Small intestine (tissue), 7 donors: ENCODE measurements around the gene AKAP6. TPM values are rescaled to one million over a fixed set of nuclear protein-coding genes. Genes with fewer than 3 reads are reported as not detected.

ENCODE experiments used
- DNase-seq, 2 donors: peaks; one replicate each; pipeline versions ENCODE4 v3.0.0 to v3.0.0-alpha.2; 2013
- FAIRE-seq: peaks from 2 replicates; lab custom pipeline; 2012; peaks lifted over from hg19 to GRCh38; lab: Jason Lieb, UNC
- H3K27ac ChIP-seq, 3 donors: one replicate each; pipeline ENCODE4 v1.5.1; 2013; ENCODE audit warnings: low read length in 2 of 3, mild to moderate bottlenecking in 2 of 3, control low read depth in 1 of 3, inconsistent platforms in 1 of 3, low read depth in 1 of 3, moderate library complexity in 1 of 3
- H3K27me3 ChIP-seq, 3 donors: one replicate each; pipeline ENCODE4 v1.6.1; 2013; ENCODE audit warnings: low read length in 3 of 3, inconsistent platforms in 1 of 3; ENCODE audit not compliant: control insufficient read depth in 3 of 3, insufficient read depth in 3 of 3
- H3K36me3 ChIP-seq, 3 donors: one replicate each; pipeline ENCODE4 v1.6.1; 2013; ENCODE audit warnings: low read length in 3 of 3, inconsistent platforms in 1 of 3, low read depth in 1 of 3, mild to moderate bottlenecking in 1 of 3, moderate library complexity in 1 of 3; ENCODE audit not compliant: control insufficient read depth in 3 of 3, insufficient read depth in 2 of 3
- H3K4me1 ChIP-seq, 3 donors: one replicate each; pipeline ENCODE4 v1.6.1; 2013; ENCODE audit warnings: low read length in 2 of 3, inconsistent platforms in 1 of 3, low read depth in 1 of 3, mild to moderate bottlenecking in 1 of 3, moderate library complexity in 1 of 3; ENCODE audit not compliant: control insufficient read depth in 3 of 3, insufficient read depth in 2 of 3
- H3K4me3 ChIP-seq, 3 donors: one replicate each; pipeline ENCODE4 v1.5.1; 2013; ENCODE audit warnings: low read length in 3 of 3, control low read depth in 1 of 3, inconsistent platforms in 1 of 3, low read depth in 1 of 3, mild to moderate bottlenecking in 1 of 3, moderate library complexity in 1 of 3
- H3K9me3 ChIP-seq, 2 donors: one replicate each; pipeline ENCODE4 v1.6.1; 2013; ENCODE audit warnings: low read depth in 1 of 2, low read length in 1 of 2; ENCODE audit not compliant: control insufficient read depth in 2 of 2, insufficient read depth in 1 of 2
- WGBS, 3 donors: extraction: QIAGEN DNeasy Blood & Tissue Kit; methylation state at CpG; one replicate each; pipeline ENCODE4 v1.1.7; 2013; 5-methylcytosine and 5-hydroxymethylcytosine counted together
- polyA plus RNA-seq, 4 donors: library from polyadenylated mRNA; stranded (reverse) in 3 of 4; unstranded in 1 of 4; fragments of 200-250 nt in 3 of 4; fragments of 120-200 nt in 1 of 4; gene quantifications; one replicate each; pipeline versions ENCODE4 v1.2.1 to v1.2.3, GENCODE V29; 2013
- donor health status: healthy with polysubstance abuse.
- donor health status: control.
- donor health status: control.
- donor health status: Bipolar disorder and iron deficiency.
- donor health status: healthy.

Gene AKAP6
- polyA plus RNA-seq, 4 donors: 0.45 to 3.6 (median 0.96) TPM

DNA sequence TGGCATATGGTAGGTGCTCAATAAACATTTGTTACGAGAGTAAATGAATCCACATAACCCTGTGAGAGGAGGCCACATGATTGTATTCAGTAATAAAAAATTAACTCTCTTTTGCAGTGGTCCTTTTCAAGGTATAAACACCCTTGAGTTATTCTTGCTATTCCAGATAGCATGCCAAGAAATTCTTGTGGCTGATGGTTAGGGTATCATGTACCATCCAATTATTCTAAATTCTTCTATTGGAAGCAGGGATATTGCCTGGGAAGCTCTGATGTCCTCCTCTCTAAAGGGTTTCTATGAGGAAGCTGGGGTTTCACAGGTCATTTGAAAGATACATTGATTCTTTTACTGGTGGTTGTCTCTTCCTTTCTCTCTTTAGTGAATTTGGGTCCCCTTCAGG, 10.1 kb downstream of the AKAP6 start:
- DNase-seq (no peak), FAIRE-seq (no peak)
- Histone ChIP-seq H3K4me3 (no peak overlapping the region), H3K27ac (no peak overlapping the region), H3K4me1 (no peaks in the 10 kb centered on the region), H3K36me3 (no peaks in the 10 kb centered on the region), H3K27me3 (no peaks in the 10 kb centered on the region), H3K9me3 (no peaks in the 10 kb centered on the region)
- 77 to 95% (median 85%) methylated on average over 1 of the region's 1 CpG for WGBS, 3 donors

DNA sequence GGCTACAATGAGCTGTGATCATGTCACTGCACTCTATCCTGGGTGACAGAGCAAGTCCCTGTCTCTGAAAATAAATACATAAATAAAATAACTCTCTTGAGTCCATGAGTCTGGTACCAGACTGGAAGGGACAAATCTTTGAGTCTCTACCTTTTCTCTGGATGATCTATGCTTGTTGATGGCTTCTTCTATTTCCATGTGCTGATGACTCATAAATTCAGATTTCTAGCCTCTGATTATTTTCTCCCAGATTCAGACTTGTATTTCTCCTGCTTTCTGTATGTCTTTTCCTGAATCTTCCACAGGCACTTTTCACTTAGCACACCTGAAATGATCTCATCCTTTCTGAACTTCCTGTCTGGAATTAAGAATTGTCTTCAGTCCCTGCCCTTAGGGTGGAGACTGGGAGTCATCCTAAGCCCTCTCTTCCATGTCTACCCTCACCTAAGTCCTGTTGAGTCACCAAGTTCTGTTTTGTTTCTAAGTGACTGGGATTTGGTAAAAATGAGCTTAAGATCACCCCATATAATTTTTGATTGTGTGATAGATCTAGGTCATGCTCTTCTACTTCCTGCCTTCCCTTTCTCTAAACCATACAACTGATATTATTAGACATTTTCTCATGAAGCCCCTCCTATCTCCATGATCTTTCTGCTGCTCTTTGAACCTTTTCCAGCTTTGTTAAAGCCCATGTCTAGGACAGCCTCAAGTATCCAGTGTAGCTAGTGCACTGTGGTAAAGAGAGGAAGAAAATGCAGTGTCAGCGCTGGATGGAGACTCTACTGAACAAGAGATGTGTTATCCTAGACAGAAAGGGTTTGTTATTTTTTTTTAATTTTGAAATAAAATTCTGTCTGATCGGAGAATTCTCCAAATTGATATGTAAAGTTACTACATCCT, 13.1 kb downstream of the AKAP6 start:
- DNase-seq (no peak), FAIRE-seq (no peak)
- H3K4me1 ChIP-seq: no peaks in the 10 kb centered on the region
- no peaks in the 10 kb centered on the region for H3K27me3 ChIP-seq
- WGBS, 3 donors: 97 to 98% (median 97%) methylated on average over 2 of the region's 2 CpGs
- H3K27ac ChIP-seq: no peak overlapping the region
- no peak overlapping the region for H3K4me3 ChIP-seq
- H3K9me3 ChIP-seq: no peaks in the 10 kb centered on the region
- no peaks in the 10 kb centered on the region for H3K36me3 ChIP-seq

- Histone ChIP-seq H3K27ac (no peak overlapping the region), H3K36me3 (no peaks in the 10 kb centered on the region), H3K27me3 (no peaks in the 10 kb centered on the region), H3K4me1 (no peaks in the 10 kb centered on the region), H3K4me3 (no peak overlapping the region), H3K9me3 (no peaks in the 10 kb centered on the region)
- no peak for FAIRE-seq
- no peak for DNase-seq
- 62 to 69% (median 67%) methylated on average over 2 of the region's 2 CpGs for WGBS, 3 donors
These were observed 13.7 kb downstream of the AKAP6 start for GRCh38 chr14:32342847-32343194.

DNA sequence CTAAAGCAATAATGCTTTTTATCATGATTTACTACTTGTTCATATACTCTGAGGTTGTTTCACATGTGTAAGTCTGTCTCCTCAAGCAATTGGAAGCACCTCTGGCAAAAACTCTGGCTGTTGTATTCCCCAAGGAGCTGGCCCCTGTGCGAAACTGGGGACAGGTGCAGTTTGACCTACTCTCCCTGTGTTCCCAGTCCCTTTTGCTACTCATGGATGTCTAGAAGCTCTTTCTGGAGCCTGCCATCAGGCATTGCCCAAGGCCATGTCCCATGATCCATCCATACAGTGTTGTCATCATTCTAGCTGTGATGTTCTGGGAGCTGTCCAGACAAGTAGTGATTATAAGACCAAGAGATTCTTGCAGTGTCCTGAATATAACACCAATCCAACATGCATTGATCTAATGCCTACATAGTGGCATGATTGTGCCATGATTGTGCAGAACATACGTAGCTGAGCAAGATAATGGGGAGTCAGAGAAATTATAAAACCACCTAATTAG, 14.9 kb downstream of the AKAP6 start:
- Histone ChIP-seq H3K36me3 (no peaks in the 10 kb centered on the region), H3K4me1 (no peaks in the 10 kb centered on the region), H3K27ac (no peak overlapping the region), H3K27me3 (no peaks in the 10 kb centered on the region), H3K4me3 (no peak overlapping the region), H3K9me3 (no peaks in the 10 kb centered on the region)
- DNase-seq (peak in 1 of 2 donors; percentile 28), FAIRE-seq (no peak)
- 62 to 75% (median 62%) methylated on average over 2 of the region's 2 CpGs for WGBS, 3 donors

- FAIRE-seq (no peak), DNase-seq (peak; percentile 17 to 39)
- H3K4me3 ChIP-seq: no peak overlapping the region
- H3K36me3 ChIP-seq: no peaks in the 10 kb centered on the region
- H3K9me3 ChIP-seq: no peaks in the 10 kb centered on the region
- H3K27ac ChIP-seq: no peak overlapping the region
- 83 to 90% (median 86%) methylated on average over 1 of the region's 1 CpG for WGBS, 3 donors
- H3K27me3 ChIP-seq: no peaks in the 10 kb centered on the region
- no peaks in the 10 kb centered on the region for H3K4me1 ChIP-seq
These were observed 16.3 kb downstream of the AKAP6 start for GRCh38 chr14:32345311-32345791.

DNA sequence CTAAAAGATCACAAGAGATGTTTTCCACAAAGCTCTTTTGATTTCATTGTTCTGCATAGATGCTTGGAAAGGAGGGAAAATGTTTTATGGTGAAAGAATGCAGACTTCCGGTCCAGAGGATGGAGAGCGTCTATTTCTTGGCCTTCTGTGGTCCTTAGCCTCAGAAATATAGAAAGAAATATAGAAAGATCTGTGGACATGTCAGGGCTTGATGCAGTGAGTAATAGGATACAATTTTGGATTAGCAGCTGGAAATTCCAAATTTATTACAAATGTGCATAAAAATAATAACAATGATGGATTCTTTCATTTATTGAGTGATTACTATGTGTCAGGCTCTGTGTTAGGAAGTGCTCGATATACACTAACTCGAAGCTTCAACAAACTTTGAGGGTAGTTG, 20.2 kb downstream of the AKAP6 start:
- Histone ChIP-seq H3K9me3 (no peaks in the 10 kb centered on the region), H3K36me3 (no peaks in the 10 kb centered on the region), H3K4me3 (no peak overlapping the region), H3K27ac (no peak overlapping the region), H3K4me1 (no peaks in the 10 kb centered on the region), H3K27me3 (no peaks in the 10 kb centered on the region)
- no peak for FAIRE-seq
- 91 to 97% (median 93%) methylated on average over 4 of the region's 4 CpGs for WGBS, 3 donors
- DNase-seq: no peak

DNA sequence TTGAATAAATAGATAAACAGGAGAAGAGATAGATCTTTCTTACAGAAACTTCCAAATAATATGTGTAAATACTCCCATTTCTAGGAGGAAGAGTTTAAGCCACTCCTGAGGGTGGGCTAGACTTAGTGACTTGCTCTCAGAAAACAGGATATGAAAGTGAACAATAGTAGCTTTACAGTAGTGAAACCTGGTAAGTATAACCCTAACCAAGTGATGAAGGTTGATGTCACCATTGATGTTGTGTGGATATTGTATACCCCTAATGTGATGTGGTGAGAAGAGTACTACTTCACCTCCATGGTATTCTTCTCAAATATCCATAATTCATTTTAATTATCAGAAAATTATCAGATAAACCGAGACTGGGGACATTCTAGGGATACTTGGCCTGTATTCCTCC, 20.9 kb downstream of the AKAP6 start:
- no peak for FAIRE-seq
- 14 to 59% (median 32%) methylated on average over 1 of the region's 1 CpG for WGBS, 3 donors

GRCh38 chr14:32352631-32353030, 23.5 kb downstream of the AKAP6 start:
- H3K36me3 ChIP-seq: no peaks in the 10 kb centered on the region
- WGBS, 3 donors: 83 to 90% (median 88%) methylated on average over 4 of the region's 4 CpGs
- H3K4me3 ChIP-seq: no peak overlapping the region
- no peaks in the 10 kb centered on the region for H3K9me3 ChIP-seq
- DNase-seq: no peak
- H3K27ac ChIP-seq: no peak overlapping the region
- no peaks in the 10 kb centered on the region for H3K27me3 ChIP-seq
- no peak for FAIRE-seq
- H3K4me1 ChIP-seq: no peaks in the 10 kb centered on the region

More for the DNA sequence above, 20.9 kb downstream of the AKAP6 start:
- no peak for DNase-seq
- H3K9me3 ChIP-seq: no peaks in the 10 kb centered on the region
- H3K4me1 ChIP-seq: no peaks in the 10 kb centered on the region
- no peaks in the 10 kb centered on the region for H3K27me3 ChIP-seq
- H3K4me3 ChIP-seq: no peak overlapping the region
- no peaks in the 10 kb centered on the region for H3K36me3 ChIP-seq
- H3K27ac ChIP-seq: no peak overlapping the region
